ENCODE measurements around the gene FAR1.

The FAR1 gene

GRCh38 chr11:13769188-13769587, 100.7 kb downstream of the FAR1 start:
- no peaks in the 10 kb centered on the region for H3K9me3 ChIP-seq (ENCODE audit: control insufficient read depth, low read length)
- no peaks in the 10 kb centered on the region for H3K36me3 ChIP-seq (ENCODE audit: control insufficient read depth, insufficient read depth, low read length)
- WGBS, 2 experiments = 58 to 73% methylated on average over 2 of the region's 2 CpGs
- H3K4me1 ChIP-seq (ENCODE audit: control insufficient read depth, insufficient read depth, low read length) = no peaks in the 10 kb centered on the region
- no peaks in the 10 kb centered on the region for H3K27me3 ChIP-seq (ENCODE audit: control insufficient read depth, insufficient read depth, low read length, poor library complexity, severe bottlenecking)
- H3K4me3 ChIP-seq (ENCODE audit: insufficient read depth, low read depth, low read length) = no peak overlapping the region
- H3K27ac ChIP-seq (ENCODE audit: insufficient read depth, low read depth, low read length, poor library complexity, severe bottlenecking) = no peak overlapping the region

- 92 to 95% methylated on average over 3 of the region's 3 CpGs for WGBS, 2 experiments
- Histone ChIP-seq H3K27me3 (ENCODE audit: control insufficient read depth, insufficient read depth, low read length, poor library complexity, severe bottlenecking) (no peaks in the 10 kb centered on the region), H3K36me3 (ENCODE audit: control insufficient read depth, insufficient read depth, low read length) (no peaks in the 10 kb centered on the region), H3K27ac (ENCODE audit: insufficient read depth, low read depth, low read length, poor library complexity, severe bottlenecking) (no peak overlapping the region), H3K4me1 (ENCODE audit: control insufficient read depth, insufficient read depth, low read length) (no peaks in the 10 kb centered on the region), H3K9me3 (ENCODE audit: control insufficient read depth, low read length) (no peaks in the 10 kb centered on the region), H3K4me3 (ENCODE audit: insufficient read depth, low read depth, low read length) (no peak overlapping the region)
These were observed 102.7 kb downstream of the FAR1 start for GRCh38 chr11:13771151-13771550.

GRCh38 chr11:13772223-13773046, 104.0 kb downstream of the FAR1 start:
- H3K4me3 ChIP-seq (ENCODE audit: insufficient read depth, low read depth, low read length) = no peak overlapping the region
- no peaks in the 10 kb centered on the region for H3K9me3 ChIP-seq (ENCODE audit: control insufficient read depth, low read length)
- 44 to 51% methylated on average over 4 to 5 of the region's 5 CpGs for WGBS, 2 experiments
- H3K27me3 ChIP-seq (ENCODE audit: control insufficient read depth, insufficient read depth, low read length, poor library complexity, severe bottlenecking) = no peaks in the 10 kb centered on the region
- H3K27ac ChIP-seq (ENCODE audit: insufficient read depth, low read depth, low read length, poor library complexity, severe bottlenecking) = no peak overlapping the region
- peaks cover 3% of the 10 kb centered on the region for H3K4me1 ChIP-seq (ENCODE audit: control insufficient read depth, insufficient read depth, low read length)
- no peaks in the 10 kb centered on the region for H3K36me3 ChIP-seq (ENCODE audit: control insufficient read depth, insufficient read depth, low read length)

- no peaks in the 10 kb centered on the region for H3K27me3 ChIP-seq (ENCODE audit: control insufficient read depth, insufficient read depth, low read length, poor library complexity, severe bottlenecking)
- H3K4me1 ChIP-seq (ENCODE audit: control insufficient read depth, insufficient read depth, low read length) = peaks cover 13% of the 10 kb centered on the region
- 86 to 100% methylated on average over 1 of the region's 1 CpG for WGBS, 2 experiments
- no peaks in the 10 kb centered on the region for H3K9me3 ChIP-seq (ENCODE audit: control insufficient read depth, low read length)
- H3K27ac ChIP-seq (ENCODE audit: insufficient read depth, low read depth, low read length, poor library complexity, severe bottlenecking) = no peak overlapping the region
- no peaks in the 10 kb centered on the region for H3K36me3 ChIP-seq (ENCODE audit: control insufficient read depth, insufficient read depth, low read length)
- no peak overlapping the region for H3K4me3 ChIP-seq (ENCODE audit: insufficient read depth, low read depth, low read length)
These were observed 107.0 kb downstream of the FAR1 start for GRCh38 chr11:13775471-13775870.

GRCh38 chr11:13776134-13776815, 107.8 kb downstream of the FAR1 start:
- Histone ChIP-seq H3K4me1 (ENCODE audit: control insufficient read depth, insufficient read depth, low read length) (peaks cover 13% of the 10 kb centered on the region), H3K27me3 (ENCODE audit: control insufficient read depth, insufficient read depth, low read length, poor library complexity, severe bottlenecking) (no peaks in the 10 kb centered on the region), H3K4me3 (ENCODE audit: insufficient read depth, low read depth, low read length) (no peak overlapping the region), H3K36me3 (ENCODE audit: control insufficient read depth, insufficient read depth, low read length) (no peaks in the 10 kb centered on the region), H3K27ac (ENCODE audit: insufficient read depth, low read depth, low read length, poor library complexity, severe bottlenecking) (no peak overlapping the region), H3K9me3 (ENCODE audit: control insufficient read depth, low read length) (no peaks in the 10 kb centered on the region)
- 82 to 92% methylated on average over 3 of the region's 3 CpGs for WGBS, 2 experiments

- H3K9me3 ChIP-seq (ENCODE audit: control insufficient read depth, low read length) = no peaks in the 10 kb centered on the region
- no peak overlapping the region for H3K4me3 ChIP-seq (ENCODE audit: insufficient read depth, low read depth, low read length)
- no peaks in the 10 kb centered on the region for H3K36me3 ChIP-seq (ENCODE audit: control insufficient read depth, insufficient read depth, low read length)
- no peak overlapping the region for H3K27ac ChIP-seq (ENCODE audit: insufficient read depth, low read depth, low read length, poor library complexity, severe bottlenecking)
- 3 to 4% methylated on average over 7 of the region's 7 CpGs for WGBS, 2 experiments
- no peaks in the 10 kb centered on the region for H3K27me3 ChIP-seq (ENCODE audit: control insufficient read depth, insufficient read depth, low read length, poor library complexity, severe bottlenecking)
- H3K4me1 ChIP-seq (ENCODE audit: control insufficient read depth, insufficient read depth, low read length) = peaks cover 14% of the 10 kb centered on the region
These were observed 109.0 kb downstream of the FAR1 start for GRCh38 chr11:13777341-13777985.

DNA sequence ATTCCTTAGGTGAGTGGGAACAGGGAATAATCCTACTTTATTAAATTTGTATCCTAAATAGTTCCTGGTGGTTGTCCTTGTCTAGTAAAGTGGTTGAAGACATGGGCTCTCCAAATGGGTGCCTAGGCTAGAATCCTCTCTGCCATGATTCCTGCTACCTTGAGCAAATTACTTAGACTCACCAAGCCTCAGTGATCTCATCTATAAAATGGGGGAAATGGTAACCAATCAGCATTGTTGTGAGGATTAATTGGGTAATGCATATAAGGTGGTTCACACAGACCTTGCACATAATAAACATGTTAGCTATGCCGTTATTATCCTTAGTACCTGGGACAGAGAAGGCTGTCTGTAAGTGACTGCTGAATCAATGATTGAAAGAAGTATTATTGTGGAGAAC, 109.9 kb downstream of the FAR1 start:
- no peaks in the 10 kb centered on the region for H3K27me3 ChIP-seq (ENCODE audit: control insufficient read depth, insufficient read depth, low read length, poor library complexity, severe bottlenecking)
- H3K4me3 ChIP-seq (ENCODE audit: insufficient read depth, low read depth, low read length) = no peak overlapping the region
- 88 to 100% methylated on average over 1 of the region's 1 CpG for WGBS, 2 experiments
- H3K9me3 ChIP-seq (ENCODE audit: control insufficient read depth, low read length) = no peaks in the 10 kb centered on the region
- no peak overlapping the region for H3K27ac ChIP-seq (ENCODE audit: insufficient read depth, low read depth, low read length, poor library complexity, severe bottlenecking)
- H3K4me1 ChIP-seq (ENCODE audit: control insufficient read depth, insufficient read depth, low read length) = peaks cover 17% of the 10 kb centered on the region
- no peaks in the 10 kb centered on the region for H3K36me3 ChIP-seq (ENCODE audit: control insufficient read depth, insufficient read depth, low read length)

GRCh38 chr11:13781153-13781552, 112.7 kb downstream of the FAR1 start:
- Histone ChIP-seq H3K27me3 (ENCODE audit: control insufficient read depth, insufficient read depth, low read length, poor library complexity, severe bottlenecking) (no peaks in the 10 kb centered on the region), H3K4me3 (ENCODE audit: insufficient read depth, low read depth, low read length) (no peak overlapping the region), H3K4me1 (ENCODE audit: control insufficient read depth, insufficient read depth, low read length) (peaks cover 17% of the 10 kb centered on the region), H3K27ac (ENCODE audit: insufficient read depth, low read depth, low read length, poor library complexity, severe bottlenecking) (no peak overlapping the region), H3K9me3 (ENCODE audit: control insufficient read depth, low read length) (no peaks in the 10 kb centered on the region), H3K36me3 (ENCODE audit: control insufficient read depth, insufficient read depth, low read length) (no peaks in the 10 kb centered on the region)
- 93% methylated on average over 6 of the region's 6 CpGs for WGBS, 2 experiments

Measured in ectodermal cell (in vitro differentiated cells).